Trophoblast cell (in vitro differentiated cells and primary cell): ENCODE results near the gene ANKRD52.

ENCODE experiments used
- DNase-seq, 2 donors: peaks; one replicate each; pipeline ENCODE4 v3.0.0-alpha.2; 2016
- H2AFZ ChIP-seq: 2 replicates; pipeline ENCODE4 v1.6.1; 2013; ENCODE audit warnings: low read length, moderate library complexity, mild to moderate bottlenecking; ENCODE audit not compliant: insufficient read depth, poor library complexity
- H2AK5ac ChIP-seq: 2 replicates; pipeline ENCODE4 v1.6.1; 2013; ENCODE audit warnings: mild to moderate bottlenecking, low read length
- H2BK120ac ChIP-seq: 2 replicates; pipeline ENCODE4 v1.6.1; 2013; ENCODE audit warnings: low read length, mild to moderate bottlenecking, moderate library complexity; ENCODE audit not compliant: insufficient read depth, poor library complexity
- H2BK12ac ChIP-seq: 2 replicates; pipeline ENCODE4 v1.6.1; 2013; ENCODE audit warnings: mild to moderate bottlenecking, low read length, moderate library complexity
- H2BK5ac ChIP-seq: 2 replicates; pipeline ENCODE4 v1.6.1; 2013; ENCODE audit warnings: low read length, low read depth, moderate library complexity, mild to moderate bottlenecking; ENCODE audit not compliant: poor library complexity
- H3K14ac ChIP-seq: 2 replicates; pipeline ENCODE4 v1.6.1; 2013; ENCODE audit warnings: mild to moderate bottlenecking, low read length
- H3K18ac ChIP-seq: 2 replicates; pipeline ENCODE4 v1.6.1; 2013; ENCODE audit warnings: mild to moderate bottlenecking, low read length
- H3K23ac ChIP-seq: 2 replicates; pipeline ENCODE4 v1.6.1; 2013; ENCODE audit warnings: low read length
- H3K27ac ChIP-seq: 2 replicates; pipeline ENCODE4 v1.5.1; 2013; ENCODE audit warnings: low read depth, mild to moderate bottlenecking, inconsistent platforms, low read length, moderate library complexity
- H3K27me3 ChIP-seq: 2 replicates; pipeline ENCODE4 v1.6.1; 2013; ENCODE audit warnings: inconsistent platforms, mild to moderate bottlenecking, low read length, moderate library complexity; ENCODE audit not compliant: insufficient read depth
- H3K36me3 ChIP-seq, 2 experiments: 1 replicate in 1 of 2; 2 replicates in 1 of 2; pipeline ENCODE4 v1.6.1; 2013; ENCODE audit warnings: low read length in 2 of 2, mild to moderate bottlenecking in 2 of 2, moderate library complexity in 1 of 2; ENCODE audit not compliant: insufficient read depth in 2 of 2, control insufficient read depth in 1 of 2
- H3K4ac ChIP-seq: 2 replicates; pipeline ENCODE4 v1.6.1; 2013; ENCODE audit warnings: low read depth, mild to moderate bottlenecking, low read length, moderate library complexity
- H3K4me1 ChIP-seq, 2 experiments: 1 replicate in 1 of 2; 2 replicates in 1 of 2; pipeline ENCODE4 v1.6.1; 2013; ENCODE audit warnings: low read length in 2 of 2, mild to moderate bottlenecking in 2 of 2, moderate library complexity in 1 of 2; ENCODE audit not compliant: insufficient read depth in 2 of 2, control insufficient read depth in 1 of 2
- H3K4me2 ChIP-seq: 2 replicates; pipeline ENCODE4 v1.6.1; 2013; ENCODE audit warnings: inconsistent platforms, mild to moderate bottlenecking, low read length, moderate library complexity
- H3K4me3 ChIP-seq: 2 replicates; pipeline ENCODE4 v1.5.1; 2013; ENCODE audit warnings: mild to moderate bottlenecking, low read depth, low read length, inconsistent platforms
- H3K79me1 ChIP-seq: one replicate; pipeline ENCODE4 v1.6.1; 2013; ENCODE audit warnings: low read length
- H3K79me2 ChIP-seq: 2 replicates; pipeline ENCODE4 v1.6.1; 2013; ENCODE audit warnings: low read length, mild to moderate bottlenecking; ENCODE audit not compliant: control insufficient read depth, insufficient read depth, poor library complexity
- H3K9ac ChIP-seq: 2 replicates; pipeline ENCODE4 v1.6.1; 2013; ENCODE audit warnings: mild to moderate bottlenecking, low read length
- H3K9me3 ChIP-seq: 2 replicates; pipeline ENCODE4 v1.6.1; 2013; ENCODE audit warnings: low read depth, mild to moderate bottlenecking, control low read depth, inconsistent platforms, low read length; ENCODE audit not compliant: insufficient read depth
- H4K12ac ChIP-seq: 2 replicates; pipeline ENCODE4 v1.6.1; 2013; ENCODE audit warnings: low read depth, mild to moderate bottlenecking, low read length, moderate library complexity
- H4K8ac ChIP-seq: 2 replicates; pipeline ENCODE4 v1.6.1; 2013; ENCODE audit warnings: low read depth, mild to moderate bottlenecking, low read length, moderate library complexity
- H4K91ac ChIP-seq: one replicate; pipeline ENCODE4 v1.6.1; 2013; ENCODE audit warnings: low read depth, mild to moderate bottlenecking, low read length, moderate library complexity
- WGBS: extraction: QIAGEN DNeasy Blood & Tissue Kit; methylation state at CpG from one replicate; pipeline ENCODE4 v1.1.7; 2013; ENCODE audit warnings: missing lambda C conversion rate; ENCODE audit not compliant: insufficient read length, insufficient coverage; ENCODE audit errors: extremely low coverage; 5-methylcytosine and 5-hydroxymethylcytosine counted together

The ANKRD52 gene

DNA sequence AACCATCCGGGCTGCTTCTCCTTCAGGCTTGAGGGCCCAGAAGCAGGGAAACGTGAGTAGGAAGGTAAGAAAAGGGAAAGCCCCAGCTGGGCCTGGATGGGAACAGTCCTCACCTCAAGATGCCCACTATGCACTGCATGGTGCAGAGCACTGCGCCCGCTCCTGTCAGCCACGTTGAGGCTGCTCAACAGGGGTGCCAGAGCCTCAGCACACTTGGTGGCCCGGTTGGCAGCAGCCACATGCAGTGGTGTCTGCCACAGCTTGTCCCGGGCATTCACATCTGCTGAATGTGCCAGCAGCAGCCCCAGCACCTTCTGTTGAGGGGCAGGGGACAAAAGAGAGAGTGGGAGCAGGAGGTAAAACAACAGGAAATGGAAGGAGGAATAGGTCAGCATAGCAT, 2.5 kb downstream of the ANKRD52 start:
- no peak overlapping the region for H3K4ac ChIP-seq
- no peak overlapping the region for H3K9ac ChIP-seq
- no peak overlapping the region for H3K14ac ChIP-seq
- no peak overlapping the region for H4K12ac ChIP-seq
- H2BK12ac ChIP-seq = no peak overlapping the region
- peak overlapping the region; percentile 4 for H3K18ac ChIP-seq
- peaks cover 11% of the 10 kb centered on the region for H3K79me2 ChIP-seq
- H3K27me3 ChIP-seq = no peaks in the 10 kb centered on the region
- H2AFZ ChIP-seq = no peak overlapping the region
- no peak overlapping the region for H3K4me3 ChIP-seq
- H4K91ac ChIP-seq = no peak overlapping the region
- H3K27ac ChIP-seq = no peak overlapping the region
- peaks cover 7 to 8% of the 10 kb centered on the region in 2 experiments for H3K4me1 ChIP-seq
- peaks cover 12% of the 10 kb centered on the region for H3K79me1 ChIP-seq
- H2BK120ac ChIP-seq = no peak overlapping the region
- no peak overlapping the region for H3K23ac ChIP-seq
- no peak overlapping the region for H4K8ac ChIP-seq
- DNase-seq = no peak
- H2AK5ac ChIP-seq = no peak overlapping the region
- no peaks in the 10 kb centered on the region for H3K9me3 ChIP-seq
- no CpG with 5 or more reads among the region's 7 CpGs for WGBS
- H3K4me2 ChIP-seq = no peak overlapping the region
- peaks cover 43 to 49% of the 10 kb centered on the region in 2 experiments for H3K36me3 ChIP-seq
- no peak overlapping the region for H2BK5ac ChIP-seq

DNA sequence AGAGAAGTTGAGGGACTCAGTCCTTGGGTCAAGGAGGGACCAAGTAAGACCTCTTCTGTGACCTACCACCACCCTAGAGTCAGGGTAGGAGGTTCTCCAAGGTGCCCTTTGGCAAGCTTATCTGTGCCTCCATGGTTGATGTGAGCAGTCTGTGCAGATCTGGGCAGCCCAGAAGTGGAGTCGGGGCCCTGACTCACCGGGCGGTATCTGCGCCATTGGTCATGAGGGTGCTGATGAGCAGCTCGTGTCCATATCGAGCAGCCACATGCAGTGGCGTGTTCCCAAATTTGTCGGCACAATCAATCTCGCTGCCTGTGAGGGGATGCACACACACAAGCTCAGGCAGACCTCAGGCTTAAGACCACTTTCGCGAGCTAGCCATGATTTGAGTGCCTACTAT, 5.1 kb downstream of the ANKRD52 start:
- no peak overlapping the region for H3K14ac ChIP-seq
- no peak overlapping the region for H2AFZ ChIP-seq
- peaks cover 61 to 70% of the 10 kb centered on the region in 2 experiments for H3K36me3 ChIP-seq
- no peaks in the 10 kb centered on the region for H3K9me3 ChIP-seq
- H3K4me1 ChIP-seq = peaks cover 7 to 8% of the 10 kb centered on the region in 2 experiments
- DNase-seq = no peak
- no peak overlapping the region for H3K27ac ChIP-seq
- no peak overlapping the region for H2AK5ac ChIP-seq
- H4K8ac ChIP-seq = no peak overlapping the region
- no peak overlapping the region for H4K12ac ChIP-seq
- WGBS = no CpG with 5 or more reads among the region's 11 CpGs
- H3K79me1 ChIP-seq = peaks cover 6% of the 10 kb centered on the region
- no peak overlapping the region for H3K9ac ChIP-seq
- H2BK12ac ChIP-seq = no peak overlapping the region
- no peak overlapping the region for H3K4me2 ChIP-seq
- H2BK120ac ChIP-seq = no peak overlapping the region
- H3K23ac ChIP-seq = no peak overlapping the region
- peaks cover 9% of the 10 kb centered on the region for H3K79me2 ChIP-seq
- no peaks in the 10 kb centered on the region for H3K27me3 ChIP-seq
- H3K18ac ChIP-seq = no peak overlapping the region
- no peak overlapping the region for H3K4me3 ChIP-seq
- no peak overlapping the region for H4K91ac ChIP-seq
- no peak overlapping the region for H3K4ac ChIP-seq
- no peak overlapping the region for H2BK5ac ChIP-seq

- no peak overlapping the region for H3K27ac ChIP-seq
- no peak overlapping the region for H2AK5ac ChIP-seq
- no peak overlapping the region for H3K4ac ChIP-seq
- H3K9ac ChIP-seq = no peak overlapping the region
- no peak overlapping the region for H3K4me2 ChIP-seq
- no peaks in the 10 kb centered on the region for H3K9me3 ChIP-seq
- peaks cover 4% of the 10 kb centered on the region for H3K79me2 ChIP-seq
- no peak overlapping the region for H2BK5ac ChIP-seq
- no peak overlapping the region for H3K23ac ChIP-seq
- H4K12ac ChIP-seq = no peak overlapping the region
- no peak overlapping the region for H3K18ac ChIP-seq
- H2AFZ ChIP-seq = no peak overlapping the region
- H3K79me1 ChIP-seq = peaks cover 2% of the 10 kb centered on the region
- peaks cover 66 to 74% of the 10 kb centered on the region in 2 experiments for H3K36me3 ChIP-seq
- no peak for DNase-seq
- no peaks in the 10 kb centered on the region for H3K27me3 ChIP-seq
- H4K91ac ChIP-seq = no peak overlapping the region
- H3K4me1 ChIP-seq = peaks cover 7 to 8% of the 10 kb centered on the region in 2 experiments
- WGBS = no CpG with 5 or more reads among the region's 3 CpGs
- no peak overlapping the region for H3K14ac ChIP-seq
- H3K4me3 ChIP-seq = no peak overlapping the region
- no peak overlapping the region for H2BK12ac ChIP-seq
- no peak overlapping the region for H2BK120ac ChIP-seq
- H4K8ac ChIP-seq = no peak overlapping the region
Observed at GRCh38 chr12:56252649-56253048, 5.5 kb downstream of the ANKRD52 start.

GRCh38 chr12:56248711-56249110, 9.5 kb downstream of the ANKRD52 start:
- no peak overlapping the region for H3K4me2 ChIP-seq
- no peak overlapping the region for H3K4me3 ChIP-seq
- H4K91ac ChIP-seq = no peak overlapping the region
- no peak overlapping the region for H3K23ac ChIP-seq
- H3K27me3 ChIP-seq = no peaks in the 10 kb centered on the region
- H3K9me3 ChIP-seq = no peaks in the 10 kb centered on the region
- no peak overlapping the region for H3K4ac ChIP-seq
- no peak overlapping the region for H2BK120ac ChIP-seq
- no peaks in the 10 kb centered on the region for H3K79me1 ChIP-seq
- WGBS = no CpG with 5 or more reads among the region's 8 CpGs
- no peak overlapping the region for H3K27ac ChIP-seq
- no peak overlapping the region for H2BK12ac ChIP-seq
- no peak overlapping the region for H2AFZ ChIP-seq
- H4K8ac ChIP-seq = no peak overlapping the region
- no peaks in the 10 kb centered on the region for H3K4me1 ChIP-seq
- DNase-seq = no peak
- no peak overlapping the region for H2BK5ac ChIP-seq
- H2AK5ac ChIP-seq = no peak overlapping the region
- H3K79me2 ChIP-seq = no peaks in the 10 kb centered on the region
- H4K12ac ChIP-seq = no peak overlapping the region
- peaks cover 71 to 78% of the 10 kb centered on the region in 2 experiments for H3K36me3 ChIP-seq
- no peak overlapping the region for H3K9ac ChIP-seq
- no peak overlapping the region for H3K14ac ChIP-seq
- no peak overlapping the region for H3K18ac ChIP-seq
